Lower lobe of right lung (tissue), 2 donors: ENCODE results near the gene CSH1. TPM values are rescaled to one million over a fixed set of nuclear protein-coding genes. Genes with fewer than 3 reads are reported as not detected.
"Not testable (repeated sequence)": the region's sequence is repeated elsewhere in the genome, so short reads cannot be mapped to it uniquely, and the experiment has no call there.

ENCODE experiments used
- ATAC-seq, 2 donors: fragments of 200-7000 bp; cut with Tn5 transposase; one replicate each; pipeline ENCODE4 v1.9.1; 2020 to 2022; ENCODE audit warnings: mild to moderate bottlenecking in 2 of 2, moderate library complexity in 2 of 2
- DNase-seq: peaks from one replicate; pipeline ENCODE4 v3.0.0-alpha.2; 2020
- H3K27ac ChIP-seq: fragments of 200-600 bp; one replicate; pipeline ENCODE4 v1.8.0; 2022
- H3K27me3 ChIP-seq: fragments of 200-600 bp; one replicate; pipeline ENCODE4 v1.8.0; 2022; ENCODE audit warnings: low read depth
- H3K36me3 ChIP-seq: fragments of 200-600 bp; one replicate; pipeline ENCODE4 v1.8.0; 2022; ENCODE audit warnings: mild to moderate bottlenecking
- H3K4me1 ChIP-seq: fragments of 200-600 bp; one replicate; pipeline ENCODE4 v1.8.0; 2022
- H3K4me3 ChIP-seq: fragments of 200-600 bp; one replicate; pipeline ENCODE4 v1.8.0; 2022; ENCODE audit warnings: mild to moderate bottlenecking
- H3K9me3 ChIP-seq: fragments of 200-600 bp; one replicate; pipeline ENCODE4 v1.8.0; 2022
- CTCF ChIP-seq: fragments of 200-600 bp; IDR thresholded peaks from one replicate; pipeline ENCODE4 v1.8.0; 2022; ENCODE audit warnings: antibody characterized with exemption, mild to moderate bottlenecking
- intact Hi-C: fragments of 100-400 bp; cut with DNase I; formaldehyde crosslinking; loops from one replicate; pipeline ENCODE4 v1.11.0; 2022
- total RNA-seq: library from RNA; stranded (reverse); fragmentation: NEBNext Ultra II Directional; extraction: Animal tissue kit (Norgen Biotek cat#: 25700); gene quantifications from one replicate; pipeline ENCODE4 v1.2.1, GENCODE V29; 2021
- donor health status: DM: no; HTN: yes; CAD: no; lungs with severe emphysema.

The CSH1 gene
- total RNA-seq, 1 donor from 2014 or later: not detected

- no peaks in the 10 kb centered on the region for H3K9me3 ChIP-seq
- no peak within 1 kb of the TSS for H3K27ac ChIP-seq
- intact Hi-C loops: no loop called here
- no peak for TF ChIP-seq CTCF
- no peak within 1 kb of the TSS for H3K4me3 ChIP-seq
- no peak for ATAC-seq
- no peaks in the 10 kb centered on the region for H3K36me3 ChIP-seq
- no peak for DNase-seq
- no peaks in the 10 kb centered on the region for H3K4me1 ChIP-seq
- peaks cover 6% of the 10 kb centered on the region for H3K27me3 ChIP-seq
Measured at GRCh38 chr17:63911041-63911635, 14.8 kb upstream of the CSH1 start, which contains the start of gene CSHL1. CSHL1 (minus strand) TSS chr17:63911258; CDS start chr17:63911196, 62 bp downstream.

- no peak for TF ChIP-seq CTCF
- DNase-seq (no peak), ATAC-seq (no peak)
- Histone ChIP-seq H3K4me3 (no peak overlapping the region), H3K9me3 (no peaks in the 10 kb centered on the region), H3K4me1 (no peaks in the 10 kb centered on the region), H3K27me3 (peaks cover 6% of the 10 kb centered on the region), H3K27ac (no peak overlapping the region), H3K36me3 (no peaks in the 10 kb centered on the region)
- intact Hi-C loops: no loop called here
Measured at GRCh38 chr17:63910096-63910495, 13.7 kb upstream of the CSH1 start.

GRCh38 chr17:63909586-63909985 lies 13.2 kb upstream of the CSH1 start:
- DNase-seq, H3K27me3 ChIP-seq, H3K36me3 ChIP-seq, H3K9me3 ChIP-seq, ATAC-seq, intact Hi-C loops, H3K4me1 ChIP-seq, H3K27ac ChIP-seq, H3K4me3 ChIP-seq: not testable (repeated sequence)

DNA sequence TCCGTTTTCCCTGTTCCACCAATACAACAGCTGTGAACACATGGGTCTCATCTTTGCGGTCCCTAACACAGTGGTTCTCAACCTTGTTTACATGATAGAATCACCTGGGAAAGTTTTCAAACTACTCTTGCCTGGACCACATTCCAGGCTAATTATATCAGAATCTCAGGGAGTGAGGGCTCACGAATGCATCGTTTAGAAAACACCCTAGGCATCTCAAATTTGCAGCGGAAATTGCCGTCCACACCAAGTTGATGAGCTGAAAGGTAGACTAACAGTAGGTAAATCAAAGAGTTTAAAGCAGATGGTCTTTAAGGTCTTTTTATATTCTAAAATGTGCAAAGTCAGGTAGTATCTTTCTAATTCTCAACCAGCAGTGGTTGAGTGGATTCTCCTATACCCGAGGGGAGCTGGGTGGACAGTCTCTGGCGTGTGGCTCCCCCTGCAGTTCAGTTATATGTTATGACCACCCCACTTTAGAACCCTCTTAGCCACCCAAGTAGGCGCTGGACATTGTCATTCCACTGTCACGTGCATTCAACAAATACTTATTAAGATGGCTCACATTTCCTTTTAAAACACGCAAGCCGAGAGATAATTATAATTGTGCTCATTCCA lies 10.9 kb upstream of the CSH1 start:
- H3K27ac ChIP-seq, H3K27me3 ChIP-seq, intact Hi-C loops, H3K4me3 ChIP-seq, H3K36me3 ChIP-seq, H3K9me3 ChIP-seq, H3K4me1 ChIP-seq, DNase-seq: not testable (repeated sequence)
- ATAC-seq: peak; percentile 62 to 64

DNA sequence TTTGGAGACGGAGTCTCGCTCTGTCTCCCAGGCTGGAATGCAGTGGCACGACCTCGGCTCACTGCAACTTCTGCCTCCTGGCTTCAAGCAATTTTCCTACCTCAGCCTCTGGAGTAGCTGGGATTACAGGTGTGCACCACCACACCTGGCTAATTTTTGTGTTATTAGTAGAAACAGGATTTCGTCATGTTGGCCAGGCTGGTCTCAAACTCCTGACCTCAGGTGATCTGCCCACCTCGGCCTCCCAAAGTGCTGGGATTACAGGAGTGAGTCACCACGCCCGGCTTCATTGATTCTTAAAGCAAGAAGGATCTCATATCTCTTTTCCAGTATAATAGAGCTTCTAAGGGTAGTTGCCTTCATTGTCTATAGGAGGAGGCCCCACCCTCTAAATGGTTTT lies 8.4 kb upstream of the CSH1 start:
- not testable (repeated sequence) for H3K27ac ChIP-seq

DNA sequence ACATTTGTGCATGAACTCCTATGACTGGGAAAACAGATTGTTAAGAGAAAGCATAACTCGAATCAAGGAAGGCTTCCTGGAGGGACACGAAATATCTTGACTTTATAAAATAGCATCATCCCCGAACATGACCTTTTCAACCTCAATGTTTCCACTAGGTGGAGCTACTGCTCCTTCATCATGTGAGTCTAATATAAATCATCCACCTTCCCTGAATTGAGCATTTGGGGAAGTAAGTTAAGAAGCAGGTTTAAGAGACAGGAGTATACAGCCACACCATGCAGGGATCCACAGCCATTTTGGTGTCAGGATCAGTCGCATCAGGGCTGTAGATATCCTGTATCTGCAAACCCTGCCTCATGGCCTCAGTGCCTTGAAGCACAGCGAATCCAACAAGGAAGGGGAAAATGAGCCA lies 7.4 kb upstream of the CSH1 start:
- H3K4me1 ChIP-seq, H3K27ac ChIP-seq, H3K9me3 ChIP-seq, H3K27me3 ChIP-seq, DNase-seq, intact Hi-C loops, H3K4me3 ChIP-seq, H3K36me3 ChIP-seq: not testable (repeated sequence)
- TF ChIP-seq CTCF: peak; percentile 38
- peak; percentile 43 to 51 for ATAC-seq

More for the DNA sequence above, 8.4 kb upstream of the CSH1 start:
- H3K4me1 ChIP-seq, DNase-seq, H3K9me3 ChIP-seq, H3K4me3 ChIP-seq, H3K27me3 ChIP-seq, intact Hi-C loops, H3K36me3 ChIP-seq, ATAC-seq: not testable (repeated sequence)

- DNase-seq, intact Hi-C loops, H3K4me3 ChIP-seq, H3K27me3 ChIP-seq, H3K27ac ChIP-seq, H3K4me1 ChIP-seq, ATAC-seq, H3K9me3 ChIP-seq, H3K36me3 ChIP-seq: not testable (repeated sequence)
Measured at GRCh38 chr17:63901971-63902370, 5.6 kb upstream of the CSH1 start.

DNA sequence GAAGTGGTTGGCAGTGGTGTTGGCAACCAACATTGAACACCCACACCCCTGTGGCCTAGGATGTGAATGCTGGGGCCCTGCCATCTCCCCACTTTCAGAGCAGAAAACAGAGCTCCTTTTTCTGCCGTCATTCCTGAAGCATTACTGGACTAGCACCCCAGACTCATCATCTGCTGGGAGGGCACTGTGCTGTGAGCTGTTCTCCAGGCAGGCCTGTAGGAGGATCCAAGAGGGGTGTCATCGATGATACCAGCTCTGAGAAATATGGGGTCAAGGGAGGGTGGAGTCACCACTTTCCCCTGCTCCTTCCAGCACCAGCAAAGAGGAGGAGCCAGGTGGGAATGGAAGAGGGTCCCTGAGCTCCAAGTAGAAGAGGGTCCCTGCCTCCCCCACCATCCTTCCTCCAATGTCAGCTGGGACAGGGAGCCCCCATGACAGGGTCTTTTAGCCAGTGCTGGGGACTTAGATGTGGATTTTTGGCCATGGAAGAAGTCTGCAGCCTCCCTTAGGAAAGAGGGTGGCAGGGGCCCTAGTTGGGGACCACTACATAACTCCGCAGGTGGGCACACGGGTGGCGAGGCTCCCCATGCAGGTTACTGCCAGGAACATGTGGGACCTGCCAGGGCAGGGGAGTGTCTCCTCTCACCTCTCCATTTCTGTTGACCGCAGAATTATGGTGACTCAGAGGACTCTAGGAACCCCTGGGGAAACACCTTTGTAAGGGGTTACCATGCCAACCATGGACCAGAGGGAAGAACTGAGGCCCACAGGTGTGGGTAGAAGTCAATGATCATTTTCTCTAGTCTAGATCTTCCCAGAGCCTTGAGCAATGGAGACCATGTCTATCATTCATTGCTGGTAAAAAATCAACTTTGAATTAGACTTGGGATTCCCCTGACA lies 2.8 kb upstream of the CSH1 start:
- H3K36me3 ChIP-seq, intact Hi-C loops, H3K27ac ChIP-seq, H3K27me3 ChIP-seq, H3K9me3 ChIP-seq, H3K4me3 ChIP-seq, H3K4me1 ChIP-seq, DNase-seq, ATAC-seq: not testable (repeated sequence)

GRCh38 chr17:63894821-63895220 lies 1.6 kb downstream of the CSH1 start:
- H3K9me3 ChIP-seq, H3K27ac ChIP-seq, DNase-seq, H3K36me3 ChIP-seq, H3K4me3 ChIP-seq, H3K4me1 ChIP-seq, H3K27me3 ChIP-seq, intact Hi-C loops, ATAC-seq: not testable (repeated sequence)

GRCh38 chr17:63894021-63894420 lies 2.4 kb downstream of the CSH1 start:
- H3K9me3 ChIP-seq, H3K27me3 ChIP-seq, H3K36me3 ChIP-seq, DNase-seq, H3K27ac ChIP-seq, H3K4me3 ChIP-seq, ATAC-seq, intact Hi-C loops, H3K4me1 ChIP-seq: not testable (repeated sequence)
